Stomach (tissue), 4 donors: ENCODE results near the gene FIGN.

Experiments
- CTCF ChIP-seq, 7 experiments: fragments of 450-650 bp in 4 of 7; fragments of 200-600 bp in 3 of 7; sonication (generic) in 3 of 7; IDR thresholded peaks; one replicate each; pipeline ENCODE4 v1.5.1; 2016 to 2019; ENCODE audit warnings: antibody characterized with exemption in 7 of 7, control low read depth in 2 of 7, mild to moderate bottlenecking in 1 of 7
- POLR2A ChIP-seq, 4 donors: fragments of 450-650 bp; IDR thresholded peaks; one replicate each; pipeline ENCODE4 v1.6.1; 2016; ENCODE audit warnings: antibody characterized with exemption in 4 of 4, control low read depth in 2 of 4, mild to moderate bottlenecking in 1 of 4, moderate library complexity in 1 of 4

GRCh38 chr2:163657281-163657656 is 78.5 kb downstream of the FIGN start:
- TF ChIP-seq CTCF (IDR thresholded peaks at IDR 0.05) (no peak), POLR2A (IDR thresholded peaks at IDR 0.05) (no peak)
